ENCODE measurements around the gene DUSP1. TPM values are rescaled to one million over a fixed set of nuclear protein-coding genes. Genes with fewer than 3 reads are reported as not detected.

Gene DUSP1
- polyA plus RNA-seq, 1 donor from 2014 or later: 48.3 TPM

DNA sequence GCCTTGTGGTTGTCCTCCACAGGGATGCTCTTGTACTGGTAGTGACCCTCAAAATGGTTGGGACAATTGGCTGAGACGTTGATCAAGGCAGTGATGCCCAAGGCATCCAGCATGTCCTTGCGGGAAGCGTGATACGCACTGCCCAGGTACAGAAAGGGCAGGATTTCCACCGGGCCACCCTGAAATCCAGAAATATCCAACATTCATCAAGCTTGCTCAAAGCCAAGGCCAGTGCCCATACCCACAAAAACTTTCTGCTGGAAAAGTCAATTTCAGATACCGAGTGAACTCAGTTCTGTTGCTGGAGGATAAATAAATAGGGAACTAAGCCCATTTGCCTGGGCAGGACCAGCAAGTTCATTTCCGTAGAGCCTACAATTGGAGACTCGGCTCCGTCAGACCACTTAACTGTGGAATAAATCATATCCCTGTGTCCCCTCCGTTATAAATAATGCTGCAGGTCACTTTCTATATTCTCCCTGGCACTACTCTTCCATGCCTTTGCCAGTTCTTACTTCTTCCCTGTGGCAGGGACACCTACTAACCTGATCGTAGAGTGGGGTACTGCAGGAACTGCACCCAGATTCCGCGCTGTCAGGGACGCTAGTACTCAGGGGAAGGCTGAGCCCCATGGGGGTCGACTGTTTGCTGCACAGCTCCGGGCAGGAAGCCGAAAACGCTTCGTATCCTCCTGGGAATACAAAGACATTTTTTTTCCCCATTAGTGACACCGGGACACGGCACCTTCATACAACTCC, 1.2 kb downstream of the DUSP1 start:
- Histone ChIP-seq H3K36me3 (ENCODE audit: insufficient read depth, low read length) (peaks cover 14% of the 10 kb centered on the region), H3K27me3 (ENCODE audit: insufficient read depth, low read depth, low read length) (no peaks in the 10 kb centered on the region), H3K27ac (ENCODE audit: low read length) (peak overlapping the region; percentile 99), H3K4me3 (ENCODE audit: low read length) (peak overlapping the region; percentile 98), H2AFZ (ENCODE audit: low read depth, low read length) (no peak overlapping the region), H3K9ac (ENCODE audit: low read length) (peak overlapping the region; percentile 100), H3F3A (ENCODE audit: insufficient read depth, low read length, poor library complexity, severe bottlenecking) (peaks cover 13% of the 10 kb centered on the region), H3K4me2 (ENCODE audit: low read length) (peak overlapping the region; percentile 97), H3K9me3 (ENCODE audit: low read length) (no peaks in the 10 kb centered on the region), H3K79me2 (replicated peaks; ENCODE audit: insufficient read depth, low read length) (peaks cover 48% of the 10 kb centered on the region), H4K20me1 (ENCODE audit: insufficient read depth) (no peaks in the 10 kb centered on the region), H3K9me2 (ENCODE audit: insufficient read depth, low read length) (no peaks in the 10 kb centered on the region)
- peak; percentile 25 for TF ChIP-seq POLR2AphosphoS5 (IDR thresholded peaks at IDR 0.05)
- no peak for TF ChIP-seq REST (IDR thresholded peaks at IDR 0.05; ENCODE audit: borderline replicate concordance)
- TF ChIP-seq, protein P1, sequence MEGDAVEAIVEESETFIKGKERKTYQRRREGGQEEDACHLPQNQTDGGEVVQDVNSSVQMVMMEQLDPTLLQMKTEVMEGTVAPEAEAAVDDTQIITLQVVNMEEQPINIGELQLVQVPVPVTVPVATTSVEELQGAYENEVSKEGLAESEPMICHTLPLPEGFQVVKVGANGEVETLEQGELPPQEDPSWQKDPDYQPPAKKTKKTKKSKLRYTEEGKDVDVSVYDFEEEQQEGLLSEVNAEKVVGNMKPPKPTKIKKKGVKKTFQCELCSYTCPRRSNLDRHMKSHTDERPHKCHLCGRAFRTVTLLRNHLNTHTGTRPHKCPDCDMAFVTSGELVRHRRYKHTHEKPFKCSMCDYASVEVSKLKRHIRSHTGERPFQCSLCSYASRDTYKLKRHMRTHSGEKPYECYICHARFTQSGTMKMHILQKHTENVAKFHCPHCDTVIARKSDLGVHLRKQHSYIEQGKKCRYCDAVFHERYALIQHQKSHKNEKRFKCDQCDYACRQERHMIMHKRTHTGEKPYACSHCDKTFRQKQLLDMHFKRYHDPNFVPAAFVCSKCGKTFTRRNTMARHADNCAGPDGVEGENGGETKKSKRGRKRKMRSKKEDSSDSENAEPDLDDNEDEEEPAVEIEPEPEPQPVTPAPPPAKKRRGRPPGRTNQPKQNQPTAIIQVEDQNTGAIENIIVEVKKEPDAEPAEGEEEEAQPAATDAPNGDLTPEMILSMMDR (IDR thresholded peaks at IDR 0.05; ENCODE audit: poor library complexity, severe bottlenecking): no peak

- Histone ChIP-seq H3K9ac (ENCODE audit: low read length) (peak overlapping the region; percentile 100), H2AFZ (ENCODE audit: low read depth, low read length) (no peak overlapping the region), H3K27me3 (ENCODE audit: insufficient read depth, low read depth, low read length) (no peaks in the 10 kb centered on the region), H3K27ac (ENCODE audit: low read length) (peak overlapping the region; percentile 99), H3K79me2 (replicated peaks; ENCODE audit: insufficient read depth, low read length) (peaks cover 48% of the 10 kb centered on the region), H3K4me3 (ENCODE audit: low read length) (peak overlapping the region; percentile 98), H3F3A (ENCODE audit: insufficient read depth, low read length, poor library complexity, severe bottlenecking) (peaks cover 13% of the 10 kb centered on the region), H3K9me3 (ENCODE audit: low read length) (no peaks in the 10 kb centered on the region), H3K36me3 (ENCODE audit: insufficient read depth, low read length) (peaks cover 14% of the 10 kb centered on the region), H3K9me2 (ENCODE audit: insufficient read depth, low read length) (no peaks in the 10 kb centered on the region), H4K20me1 (ENCODE audit: insufficient read depth) (no peaks in the 10 kb centered on the region), H3K4me2 (ENCODE audit: low read length) (peak overlapping the region; percentile 97)
- TF ChIP-seq SMC3 (conservative IDR thresholded peaks at IDR 0.05; ENCODE audit: poor library complexity) (no peak), REST (IDR thresholded peaks at IDR 0.05; ENCODE audit: borderline replicate concordance) (no peak), MXI1 (conservative IDR thresholded peaks at IDR 0.05; ENCODE audit: poor library complexity, severe bottlenecking) (no peak), EP300 (conservative IDR thresholded peaks at IDR 0.05; ENCODE audit: poor library complexity, severe bottlenecking) (no peak), TAF1 (IDR thresholded peaks at IDR 0.05; ENCODE audit: low read depth) (no peak), EZH2 (IDR thresholded peaks at IDR 0.05; ENCODE audit: borderline replicate concordance, insufficient read depth, low read length, poor library complexity, severe bottlenecking) (no peak), RAD21 (conservative IDR thresholded peaks at IDR 0.05) (no peak), POLR2AphosphoS5 (IDR thresholded peaks at IDR 0.05) (no peak)
- TF ChIP-seq, protein P1 (IDR thresholded peaks at IDR 0.05; ENCODE audit: poor library complexity, severe bottlenecking): no peak
Observed at GRCh38 chr5:172769342-172769615, 1.7 kb downstream of the DUSP1 start.

All from neural cell (in vitro differentiated cells).